HT-29 (cell line): ENCODE results near the gene CAMK2D. TPM values are rescaled to one million over a fixed set of nuclear protein-coding genes. Genes with fewer than 3 reads are reported as not detected.
A peak's percentile ranks its signal among the peaks of the same experiment; 100 is the strongest.

Experiments
- DNase-seq: peaks from one replicate; pipeline ENCODE4 v3.0.0-alpha.2; 2015; ENCODE audit warnings: low spot score
- total RNA-seq: library from RNA; depleted of rRNA; stranded (reverse); fragments of >200 nt; shearing (Covaris generic); gene quantifications from 2 replicates; pipeline ENCODE4 v1.2.3, GENCODE V29; 2014

Gene CAMK2D
- total RNA-seq, 1 experiment from 2014 or later, result 41.1 TPM

DNA sequence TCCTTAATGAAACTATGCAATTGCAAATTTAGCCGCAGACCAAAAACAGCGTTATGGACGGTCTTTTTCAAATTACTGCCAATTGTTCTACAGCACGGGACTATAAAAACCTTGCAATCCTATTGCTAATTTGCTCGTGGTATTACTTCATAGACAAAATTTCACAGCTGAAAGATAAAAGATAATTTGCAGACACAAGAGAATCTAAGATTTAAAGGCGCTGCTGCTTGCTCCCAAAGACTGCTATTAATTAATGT lies 1.4 kb upstream of the CAMK2D start:
- DNase-seq, result no peak

DNA sequence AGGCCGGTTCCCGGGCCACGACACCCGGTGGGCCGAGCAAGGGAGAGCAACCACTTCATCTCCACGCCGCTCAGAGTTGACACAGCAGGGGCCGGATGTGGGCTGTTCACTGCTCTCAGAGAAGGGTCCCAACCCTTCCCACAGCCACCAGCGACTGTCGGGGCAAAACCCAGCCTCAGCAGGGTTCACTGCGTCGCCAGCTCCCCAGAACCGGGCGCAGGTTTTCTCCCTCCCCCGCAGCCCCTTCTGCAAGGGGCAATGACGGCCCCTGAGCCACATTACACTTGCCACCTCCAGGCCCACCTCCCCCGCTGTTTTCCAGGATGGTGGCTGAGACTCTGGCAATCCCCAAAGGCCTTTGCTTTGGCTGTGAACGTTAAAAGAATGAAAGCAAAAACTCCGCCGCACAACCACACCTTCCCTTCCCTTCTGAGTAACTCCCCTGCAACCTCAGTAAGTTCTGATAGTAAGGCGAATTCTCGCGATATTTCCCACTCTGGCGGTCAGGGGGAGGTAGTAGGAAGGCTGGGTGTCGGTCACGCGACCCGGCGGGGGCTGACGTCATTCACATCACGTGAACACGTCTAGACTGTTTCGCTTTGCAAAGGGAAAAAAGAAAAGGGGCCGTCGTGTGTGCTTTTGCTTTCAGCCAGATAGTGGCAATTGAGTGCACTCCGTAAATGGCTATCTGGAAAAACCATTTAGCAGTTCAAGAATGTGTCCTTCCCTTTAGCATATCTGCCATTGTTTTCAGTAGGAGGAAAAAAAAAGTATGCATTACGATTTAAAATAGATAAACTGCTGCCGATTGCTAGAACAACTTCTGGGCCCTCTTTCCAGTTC lies 869 bp upstream of the CAMK2D start:
- DNase-seq, result peak; percentile 99

DNA sequence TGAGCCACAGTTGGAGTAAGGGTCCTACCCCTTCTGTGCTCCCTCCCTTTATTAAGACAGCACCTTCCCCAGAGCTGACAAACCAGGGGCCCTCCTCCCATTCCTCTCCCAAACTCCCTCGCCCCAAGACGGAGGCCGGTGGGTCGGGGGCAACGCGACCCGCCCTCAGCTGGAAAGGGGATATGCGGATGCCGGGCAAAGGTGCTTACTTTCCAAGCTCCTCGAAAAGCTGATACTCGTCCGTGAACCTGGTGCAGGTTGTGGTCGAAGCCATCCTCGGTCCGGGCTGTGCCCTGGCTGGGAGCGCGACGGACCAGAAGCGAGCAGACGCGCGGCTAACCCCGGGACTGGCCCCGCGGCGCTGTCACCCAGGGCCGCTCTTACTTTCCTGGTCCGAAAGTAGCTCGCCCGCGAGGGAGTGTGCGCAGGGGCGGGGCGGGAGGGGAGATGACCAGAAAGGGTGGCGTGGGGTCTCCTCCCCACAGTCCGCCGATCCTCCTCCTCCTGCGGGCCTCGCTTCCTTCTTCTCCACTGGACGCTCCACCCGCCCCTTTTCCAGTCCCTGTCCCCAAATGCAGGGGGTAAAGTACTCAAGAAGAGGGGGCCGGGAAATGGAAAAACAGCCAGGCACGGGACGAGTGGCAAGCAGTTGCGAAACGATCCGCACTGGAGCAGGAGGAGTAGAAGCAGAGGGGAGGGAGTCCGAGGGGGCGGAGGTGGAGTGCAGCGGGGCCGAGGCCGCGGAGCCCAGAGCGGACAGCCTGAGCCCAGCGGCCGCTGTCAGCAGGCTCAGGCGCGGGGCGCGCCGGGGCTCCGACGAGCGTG lies 531 bp downstream of the CAMK2D start:
- peak; percentile 80 for DNase-seq

DNA sequence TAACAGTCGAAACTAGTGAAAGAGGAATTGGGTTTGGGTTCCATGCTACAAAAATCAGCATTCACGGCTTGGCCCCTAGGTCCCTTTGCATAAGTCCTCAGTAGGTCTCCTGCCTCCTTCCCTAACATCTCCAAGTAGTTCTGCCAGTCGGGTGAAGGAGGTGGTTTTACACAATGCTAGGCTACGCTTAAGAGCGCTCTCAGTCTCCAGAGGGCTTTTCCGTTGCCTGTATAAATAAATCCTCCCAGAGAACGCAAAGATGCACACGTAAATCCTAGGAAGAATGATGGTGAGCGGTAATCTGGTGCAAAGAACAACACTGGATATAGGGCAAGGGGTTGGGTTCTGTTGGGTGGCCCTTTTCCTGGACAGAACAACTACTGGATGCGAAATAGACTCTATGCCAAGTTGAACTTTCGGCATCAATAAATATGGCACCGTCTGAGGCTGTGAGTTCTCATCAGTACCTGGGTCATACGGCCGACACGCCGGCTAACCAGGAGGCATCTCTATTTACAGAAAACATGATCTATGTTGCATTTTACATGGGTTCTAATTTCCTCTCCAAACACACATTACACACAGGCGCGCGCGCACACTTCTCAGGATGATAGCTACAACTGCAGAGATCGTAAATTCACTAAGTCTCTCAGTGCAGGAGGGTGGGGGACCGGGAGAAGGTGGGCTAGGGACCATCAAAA lies 1.3 kb downstream of the CAMK2D start:
- peak; percentile 73 for DNase-seq

DNA sequence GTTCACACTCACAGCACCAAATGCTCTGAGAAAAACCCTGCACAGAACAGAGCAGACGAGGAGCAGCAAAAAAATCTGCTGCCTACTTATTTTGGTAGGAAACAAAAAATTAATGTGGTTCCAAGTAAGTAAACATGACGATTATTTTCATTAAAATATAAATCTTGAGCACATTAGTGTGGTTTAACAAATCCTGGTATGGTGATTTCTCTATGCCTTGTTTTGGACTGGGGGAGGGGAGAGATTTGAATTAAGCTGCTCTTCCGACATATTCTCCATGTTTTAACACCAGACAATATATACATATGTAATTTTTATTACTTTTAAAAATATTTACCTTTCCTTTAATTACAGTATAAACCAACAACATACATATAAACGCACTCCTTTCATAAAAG lies 1.8 kb downstream of the CAMK2D start:
- DNase-seq, result peak; percentile 39

DNA sequence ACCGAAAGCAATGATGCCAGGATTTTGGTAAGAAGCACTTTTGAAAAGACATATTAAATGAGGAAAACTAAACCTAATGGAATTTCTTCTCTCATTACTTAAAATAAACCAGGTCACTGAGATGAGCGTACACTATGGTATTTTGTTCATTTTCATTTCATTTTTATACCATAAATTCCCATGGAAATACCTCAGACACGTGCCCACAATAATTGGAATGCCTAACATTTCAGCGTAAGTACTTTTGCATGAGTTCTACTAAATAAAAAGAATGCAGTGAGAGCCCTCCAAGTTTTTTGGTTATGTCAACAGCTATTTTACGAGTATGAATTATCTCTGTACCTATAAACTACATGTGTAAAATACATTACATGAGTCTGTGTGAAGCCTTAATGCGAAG lies 3.2 kb downstream of the CAMK2D start:
- DNase-seq, result no peak

DNA sequence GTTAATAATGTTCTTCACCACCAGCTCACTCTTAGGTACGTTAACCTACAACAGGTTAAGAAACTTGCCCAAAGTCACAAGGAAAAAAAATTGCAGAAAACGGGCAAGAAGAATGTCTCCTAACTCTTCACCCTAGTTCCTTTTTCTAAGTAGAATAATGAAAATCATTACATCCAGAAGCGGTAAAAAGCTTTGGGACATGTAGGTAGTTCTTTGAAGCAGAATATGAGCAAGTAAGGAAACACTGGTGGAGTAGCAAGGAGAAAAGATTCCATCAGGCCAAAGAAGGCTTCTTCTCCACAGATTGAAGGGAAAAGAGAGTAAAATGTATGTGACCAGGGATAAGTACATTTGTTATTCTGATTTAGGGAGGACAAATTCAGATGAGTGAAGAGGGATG lies 4.1 kb downstream of the CAMK2D start:
- DNase-seq, result no peak

DNA sequence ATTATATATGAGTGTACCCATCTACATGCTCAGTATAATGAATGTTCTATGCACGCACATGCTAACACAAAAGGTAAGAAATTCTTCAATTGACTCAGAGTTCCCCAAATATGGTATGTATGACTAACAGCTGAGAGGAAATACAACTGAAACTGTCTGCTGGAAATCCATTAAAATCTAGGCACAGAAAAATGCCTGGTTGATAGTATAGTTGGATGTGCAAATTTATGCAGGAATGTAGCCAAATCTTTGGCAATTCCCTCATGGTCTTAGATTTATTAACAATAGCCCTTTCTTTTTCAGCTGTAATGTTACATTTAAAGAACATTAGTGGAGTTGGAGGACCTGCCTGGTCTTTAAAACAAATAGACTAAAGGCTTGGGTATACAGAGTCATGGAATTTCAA lies 5.5 kb downstream of the CAMK2D start:
- DNase-seq, result no peak

DNA sequence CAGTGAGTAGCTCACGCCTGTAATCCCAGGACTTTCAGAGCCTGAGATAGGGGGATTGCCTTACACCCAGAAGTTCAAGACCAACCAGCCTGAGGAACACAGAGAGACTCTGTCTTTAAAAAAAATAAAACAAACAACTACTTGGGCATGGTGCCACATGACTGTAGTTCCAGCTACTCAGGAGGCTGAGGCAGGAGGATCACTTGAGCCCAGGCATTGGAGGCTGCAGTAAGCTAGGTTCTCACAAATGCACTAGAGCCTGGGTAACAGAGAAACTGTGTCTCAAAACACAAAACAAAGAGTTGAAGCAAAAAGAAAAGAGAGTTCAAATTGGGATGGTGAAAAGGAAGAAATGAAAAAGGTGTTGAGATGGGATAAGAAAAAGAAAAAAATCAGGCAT lies 10.8 kb downstream of the CAMK2D start:
- DNase-seq, result no peak

DNA sequence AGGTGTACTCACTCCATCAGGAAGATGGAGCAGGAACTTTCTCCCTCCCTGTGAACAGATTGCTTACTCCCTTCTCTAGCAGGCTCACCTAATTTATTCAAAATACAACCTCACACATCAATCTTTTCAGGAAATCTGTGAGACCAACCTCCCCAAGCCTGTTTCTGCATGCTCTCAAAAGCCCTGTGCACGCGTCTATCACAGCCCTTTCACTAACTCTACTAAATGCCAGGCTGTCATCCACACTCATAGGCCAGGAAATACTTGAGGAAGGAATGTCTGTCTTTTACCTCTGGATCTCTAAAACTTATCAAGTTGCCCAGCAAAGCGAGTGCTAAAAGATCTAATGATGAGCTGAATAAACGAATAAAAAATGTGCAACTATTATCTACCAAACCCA lies 11.2 kb downstream of the CAMK2D start:
- no peak for DNase-seq

DNA sequence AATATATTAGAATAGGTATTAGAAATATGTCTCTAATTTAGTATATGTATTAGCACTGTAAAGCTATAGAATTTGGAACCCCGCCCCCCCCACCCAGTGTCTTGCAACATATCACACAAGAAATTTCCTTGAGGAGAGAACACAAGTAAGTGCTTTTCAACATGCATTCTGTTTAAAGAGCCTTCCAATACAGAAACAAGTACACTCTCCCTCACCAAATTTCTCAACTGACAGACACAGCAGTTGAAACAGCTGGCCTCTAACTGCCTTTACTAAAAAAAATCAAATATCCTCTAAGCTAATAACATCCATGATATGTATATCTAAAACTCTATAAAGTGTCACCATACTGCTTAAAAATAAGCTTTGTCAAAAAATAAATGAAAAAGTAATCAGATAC lies 12.4 kb downstream of the CAMK2D start:
- DNase-seq, result no peak

DNA sequence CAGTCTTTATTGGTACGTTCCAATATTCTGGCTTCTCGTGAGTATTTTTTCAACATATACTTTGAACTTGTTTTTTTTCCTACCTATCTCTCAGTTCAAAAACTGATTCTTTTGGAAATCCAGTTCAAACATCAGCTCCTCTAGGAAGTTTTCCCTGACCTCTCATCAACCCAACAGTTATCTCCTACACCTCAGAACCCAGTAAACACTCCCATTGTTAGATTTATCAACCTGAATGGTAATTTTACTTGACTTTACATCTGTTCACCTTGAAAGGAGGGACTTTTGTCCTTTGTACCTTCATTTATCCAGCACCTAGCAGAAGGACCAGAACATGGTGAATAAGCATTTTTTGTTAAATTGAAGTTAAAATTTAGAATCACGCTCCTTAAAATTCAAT lies 13.6 kb downstream of the CAMK2D start:
- no peak for DNase-seq

DNA sequence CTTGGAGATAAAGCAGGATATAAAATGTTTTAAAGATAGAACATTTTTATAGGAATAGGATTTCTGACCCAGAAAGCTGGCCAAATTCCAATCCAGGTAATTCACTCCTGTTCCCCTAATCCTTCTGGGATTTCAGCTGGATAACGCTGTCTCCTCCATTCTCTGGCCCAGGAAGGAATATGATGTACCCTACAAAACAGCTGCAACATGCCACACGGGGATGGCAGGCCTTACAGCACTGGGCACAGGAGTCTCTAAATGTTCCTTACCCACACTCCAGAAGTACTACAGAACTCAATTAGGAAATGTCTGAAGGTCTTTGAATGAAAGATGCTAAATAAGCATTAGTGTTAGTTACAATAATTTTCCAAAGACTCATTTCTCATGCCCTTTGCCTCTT lies 15.8 kb downstream of the CAMK2D start:
- no peak for DNase-seq

DNA sequence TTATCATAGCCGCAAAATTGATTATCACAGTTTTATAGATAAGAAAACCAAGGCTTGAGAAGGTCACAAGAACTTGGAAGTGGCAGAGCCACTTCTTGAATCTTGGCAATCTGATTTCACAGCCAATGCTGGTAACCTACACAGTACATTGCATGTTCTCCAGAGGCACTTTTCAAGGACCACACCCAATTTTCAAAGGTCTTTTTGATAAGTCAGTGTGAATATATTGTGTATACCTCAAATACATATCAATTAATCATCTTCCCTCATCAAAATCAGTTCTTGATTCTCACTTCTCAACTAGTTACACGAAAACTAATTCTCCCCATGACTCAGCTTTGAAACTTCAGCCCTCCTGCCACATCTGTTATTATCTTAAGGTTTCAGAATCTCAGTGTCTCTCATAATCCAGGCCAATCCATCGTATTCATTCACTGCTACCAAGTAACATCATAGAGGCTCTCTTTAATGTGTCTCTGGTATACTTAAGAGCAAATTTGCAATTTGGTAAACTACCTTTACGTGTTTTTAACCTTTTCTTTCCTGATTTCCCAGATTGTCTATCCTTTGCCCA lies 16.8 kb downstream of the CAMK2D start:
- DNase-seq, result no peak

DNA sequence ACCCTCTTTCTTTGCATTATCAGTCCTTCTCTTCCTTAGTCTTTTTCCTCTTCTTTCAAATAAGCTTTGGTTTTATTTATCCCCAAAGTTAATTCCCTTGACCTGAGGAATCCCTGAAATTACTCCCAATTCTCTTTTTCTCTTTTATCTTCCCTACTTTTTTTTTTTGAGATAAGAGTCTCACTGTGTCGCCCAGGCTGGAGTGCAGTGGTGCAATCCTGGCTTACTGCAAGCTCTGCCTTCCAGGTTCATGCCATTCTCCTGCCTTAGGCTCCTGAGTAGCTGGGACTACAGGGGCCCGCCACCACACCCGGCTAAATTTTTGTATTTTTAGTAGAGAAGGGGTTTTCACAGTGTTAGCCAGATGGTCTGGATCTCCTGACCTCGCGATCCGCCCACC lies 17.8 kb downstream of the CAMK2D start:
- no peak for DNase-seq

DNA sequence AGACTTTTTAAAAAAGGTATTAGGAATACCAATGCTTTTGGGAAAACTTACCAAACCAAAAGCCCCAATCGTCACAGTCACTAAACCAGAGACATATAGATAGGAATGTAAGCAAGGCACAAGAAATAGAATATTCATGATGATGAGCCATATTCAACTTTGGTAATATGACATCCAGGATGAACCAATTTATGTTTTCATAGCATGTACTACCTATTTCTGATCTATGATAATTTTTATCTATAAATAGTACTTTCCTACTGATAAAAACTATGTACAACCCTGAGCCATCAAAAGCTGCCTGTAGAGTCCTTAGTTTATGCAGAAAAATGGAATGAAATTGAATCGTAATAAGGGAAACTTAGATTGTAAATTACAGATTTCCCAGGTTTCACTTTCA lies 18.9 kb downstream of the CAMK2D start:
- DNase-seq, result no peak

DNA sequence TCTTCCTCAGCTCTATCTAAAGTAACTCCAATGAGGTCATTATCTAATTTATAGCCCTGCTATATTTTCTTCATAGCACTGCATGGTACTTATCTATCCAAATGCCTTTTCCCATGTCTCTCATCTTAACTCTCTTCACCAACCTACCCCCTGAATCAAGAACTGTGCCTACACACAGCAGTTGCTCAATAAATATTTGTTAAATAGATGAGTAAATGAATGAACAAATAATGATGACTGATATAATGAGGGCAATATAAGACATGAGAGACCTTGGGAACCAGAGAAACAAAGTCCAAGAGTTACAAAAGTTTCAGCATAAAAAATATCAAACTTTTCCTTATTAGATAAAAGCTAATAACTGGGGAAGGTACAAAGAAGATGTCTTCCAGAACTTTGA lies 19.6 kb downstream of the CAMK2D start:
- DNase-seq, result no peak

DNA sequence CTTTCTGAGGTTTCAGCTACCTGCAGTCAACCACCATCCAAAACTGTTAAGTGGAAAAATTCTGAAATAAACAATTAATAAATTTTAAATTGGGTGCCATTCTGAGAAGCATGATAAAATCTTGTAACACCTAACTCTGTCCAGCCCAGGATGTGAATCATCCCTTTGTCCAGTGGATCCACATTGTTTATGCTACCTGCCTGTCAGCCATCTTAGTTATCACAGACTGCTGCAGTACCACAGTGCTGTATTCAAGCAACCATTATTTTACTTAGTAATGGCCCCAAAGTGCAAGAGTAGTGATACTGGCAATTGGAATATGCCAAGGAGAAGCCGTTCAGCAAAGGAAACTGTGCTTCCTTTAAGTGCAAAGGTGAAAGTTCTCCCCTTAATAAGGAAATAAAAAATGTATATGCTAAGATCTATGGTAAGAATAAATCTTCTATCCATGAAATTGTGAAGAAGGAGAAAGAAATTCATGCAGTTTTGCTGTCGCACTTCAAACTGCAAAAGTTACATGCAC lies 20.6 kb downstream of the CAMK2D start:
- DNase-seq, result no peak

DNA sequence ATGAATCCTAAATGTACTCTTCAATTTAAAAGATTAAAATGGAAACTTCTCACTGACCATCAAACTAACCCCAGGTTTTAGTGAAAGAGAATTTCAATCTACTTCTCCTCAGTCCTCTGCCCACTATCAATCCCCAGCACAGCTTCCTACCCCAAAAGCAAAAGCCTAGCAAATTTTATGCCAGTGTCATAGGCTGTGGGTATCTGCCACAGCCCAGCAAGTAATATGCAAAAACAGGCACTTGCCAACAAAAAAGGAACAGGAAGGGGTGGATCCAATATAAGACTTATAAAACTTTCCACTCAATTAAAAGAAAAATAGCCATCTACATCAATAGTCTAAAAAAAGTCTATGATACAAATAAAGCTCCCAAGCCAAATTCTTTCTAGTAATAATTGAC lies 22.3 kb downstream of the CAMK2D start:
- DNase-seq, result no peak

DNA sequence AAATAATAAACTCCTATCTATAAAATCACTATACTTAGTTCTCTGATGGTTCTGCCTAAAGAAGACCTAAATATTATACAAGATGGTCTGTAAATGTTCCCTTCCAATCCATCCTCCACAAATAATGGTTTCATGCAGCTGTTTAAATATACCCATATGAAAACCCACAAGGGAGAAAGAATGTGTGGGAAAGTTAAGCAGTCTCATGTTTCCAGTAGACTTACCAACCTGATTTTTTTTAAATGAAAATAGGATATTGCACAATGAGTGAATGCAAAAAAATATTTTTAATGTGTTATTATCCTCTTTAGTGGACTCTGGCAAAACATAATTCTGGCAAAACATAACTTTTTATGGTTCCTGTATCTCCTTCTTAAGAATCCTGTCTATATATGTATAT lies 23.3 kb downstream of the CAMK2D start:
- no peak for DNase-seq

DNA sequence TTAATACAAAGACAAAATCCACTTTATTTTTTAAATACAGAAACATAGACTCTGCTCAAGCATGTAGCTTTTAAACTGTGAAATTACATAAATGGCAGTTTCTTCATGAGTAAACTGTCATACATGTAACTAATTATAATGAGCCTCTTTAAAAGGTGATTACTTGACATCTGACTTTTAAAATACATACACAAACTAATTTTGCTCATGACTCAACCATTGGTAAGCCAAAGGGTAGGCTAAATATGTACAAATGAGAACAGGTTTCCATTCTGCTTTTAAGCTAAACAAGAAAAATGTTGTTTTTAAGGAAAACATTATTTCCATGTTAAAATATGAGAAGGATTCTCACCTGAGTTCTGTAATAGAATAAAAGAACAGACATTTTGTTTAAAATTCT lies 27.9 kb downstream of the CAMK2D start:
- DNase-seq, result no peak

DNA sequence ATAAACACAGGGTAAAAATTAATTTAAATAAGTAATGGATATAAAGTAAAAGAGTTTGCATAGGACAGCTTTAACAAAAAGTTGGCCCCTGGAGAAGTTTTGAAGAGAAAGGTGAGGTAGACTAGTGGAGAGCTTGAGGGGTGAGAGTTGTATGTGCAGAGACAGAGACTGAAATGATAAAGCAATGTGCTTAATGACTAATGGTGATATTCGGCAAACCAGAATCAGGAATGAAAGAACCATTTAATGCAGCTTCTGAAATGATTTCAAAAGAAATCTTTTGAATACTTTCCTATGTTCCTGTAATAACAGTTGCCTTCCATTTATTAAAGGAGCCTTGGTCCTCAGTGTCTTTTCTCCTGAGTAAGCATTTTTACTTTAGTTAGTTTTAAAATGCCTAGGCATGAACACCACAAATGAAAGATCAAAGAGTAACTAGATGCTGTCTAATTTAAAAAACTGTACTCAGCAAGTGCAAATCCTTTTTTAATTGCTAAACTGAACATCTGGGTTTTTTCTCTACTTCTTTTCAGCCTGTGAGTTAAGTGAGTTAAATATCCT lies 28.5 kb downstream of the CAMK2D start:
- no peak for DNase-seq
